Measurements from ENCODE around the gene NTN1.

GRCh38 chr17:9054126-9054975 lies 33.0 kb downstream of the NTN1 start:
- no peak for TF ChIP-seq CTCF (IDR thresholded peaks at IDR 0.05)
- TF ChIP-seq POLR2A (IDR thresholded peaks at IDR 0.05) = no peak
- no peak for TF ChIP-seq POLR2AphosphoS5 (IDR thresholded peaks at IDR 0.05; ENCODE audit: insufficient read depth in 1 of 2, low read depth in 1 of 2)
